Stimulated activated CD8-positive, alpha-beta memory T cell treated with anti-CD3 and anti-CD28 coated beads, Interleukin-15, amount 100 ng/mL, for 24 hours (primary cell): ENCODE measurements around the gene OLFML3.
"Not testable (repeated sequence)": the region's sequence is repeated elsewhere in the genome, so short reads cannot be mapped to it uniquely, and the experiment has no call there.

Experiments used
- DNase-seq: peaks from one replicate; pipeline ENCODE4 v3.0.0-alpha.2; 2020; ENCODE audit warnings: low read depth

OLFML3 gene, protein sequence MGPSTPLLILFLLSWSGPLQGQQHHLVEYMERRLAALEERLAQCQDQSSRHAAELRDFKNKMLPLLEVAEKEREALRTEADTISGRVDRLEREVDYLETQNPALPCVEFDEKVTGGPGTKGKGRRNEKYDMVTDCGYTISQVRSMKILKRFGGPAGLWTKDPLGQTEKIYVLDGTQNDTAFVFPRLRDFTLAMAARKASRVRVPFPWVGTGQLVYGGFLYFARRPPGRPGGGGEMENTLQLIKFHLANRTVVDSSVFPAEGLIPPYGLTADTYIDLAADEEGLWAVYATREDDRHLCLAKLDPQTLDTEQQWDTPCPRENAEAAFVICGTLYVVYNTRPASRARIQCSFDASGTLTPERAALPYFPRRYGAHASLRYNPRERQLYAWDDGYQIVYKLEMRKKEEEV

DNA sequence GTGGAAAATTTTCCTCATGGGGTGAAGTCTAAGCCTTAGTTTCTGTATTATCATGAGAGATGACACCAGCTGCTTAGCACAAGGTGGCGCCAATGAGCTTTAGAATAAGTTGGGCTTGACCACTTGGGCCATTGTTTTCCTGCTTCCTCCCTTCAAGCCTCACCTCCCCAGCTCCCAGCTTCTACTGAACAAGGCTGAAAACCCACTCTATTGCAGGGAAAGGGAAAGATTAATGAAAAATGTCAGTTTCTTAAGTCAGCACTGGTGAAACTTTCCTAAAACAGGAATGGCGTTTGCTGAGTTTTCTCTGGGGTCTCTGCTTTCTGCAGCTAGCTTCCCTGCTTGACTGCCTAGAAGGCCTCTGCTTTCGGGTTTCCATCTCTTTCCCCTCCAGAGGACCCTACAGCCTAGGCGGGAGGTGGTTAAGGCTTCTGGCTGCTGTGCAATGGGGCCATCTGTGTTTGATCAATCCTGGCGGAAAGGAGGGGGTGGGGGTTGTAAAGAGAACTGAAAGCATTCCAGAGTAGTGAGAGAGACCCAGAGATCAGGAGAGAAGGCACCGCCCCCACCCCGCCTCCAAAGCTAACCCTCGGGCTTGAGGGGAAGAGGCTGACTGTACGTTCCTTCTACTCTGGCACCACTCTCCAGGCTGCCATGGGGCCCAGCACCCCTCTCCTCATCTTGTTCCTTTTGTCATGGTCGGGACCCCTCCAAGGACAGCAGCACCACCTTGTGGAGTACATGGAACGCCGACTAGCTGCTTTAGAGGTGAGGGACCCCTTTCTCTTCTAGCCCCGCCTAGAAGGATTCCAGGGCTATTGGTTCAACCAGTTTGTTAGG, at the start of gene OLFML3:
TSS of gene OLFML3 (plus strand) at position 612 of the 840 bp plus-strand sequence. CDS start at position 655, 43 bp downstream.
- no peak for DNase-seq

DNA sequence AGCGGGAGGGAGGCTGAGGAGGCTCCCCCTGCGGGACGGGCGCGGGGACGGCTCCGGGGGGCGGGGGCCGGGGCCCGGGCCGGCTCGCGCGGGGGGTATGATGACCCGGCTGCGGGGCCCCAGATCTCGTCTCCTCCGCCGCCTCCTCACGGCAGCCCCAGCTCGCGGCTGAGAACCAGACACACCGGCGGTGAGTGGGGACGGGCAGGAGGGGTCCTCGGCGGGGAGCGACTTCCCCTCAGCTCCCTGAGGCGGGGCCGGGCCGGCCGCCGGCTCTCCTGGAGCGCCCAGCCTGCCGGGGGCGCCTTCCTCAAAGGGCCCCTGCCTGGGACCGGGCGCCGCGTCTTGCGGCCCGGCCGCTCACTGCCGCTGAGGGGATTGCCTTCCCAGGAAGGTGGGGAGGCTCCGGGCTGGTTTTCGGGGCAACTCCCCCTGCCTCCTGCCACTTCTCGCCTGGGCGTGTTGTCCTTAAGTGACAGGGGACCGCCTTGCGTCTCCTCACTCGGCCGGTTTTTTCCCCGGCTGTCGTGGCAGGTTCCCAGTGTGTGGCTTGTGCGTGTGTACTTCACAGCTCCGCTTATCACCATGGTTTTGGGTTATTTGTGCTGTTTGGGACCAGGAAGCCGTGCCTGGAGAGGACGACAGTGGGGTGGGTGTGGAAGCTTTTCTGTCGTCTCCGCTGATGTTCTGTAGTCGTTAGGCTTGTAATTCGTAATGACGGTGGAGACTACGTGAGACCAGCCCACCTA, 49.4 kb upstream of the OLFML3 start:
- peak; percentile 29 for DNase-seq

DNA sequence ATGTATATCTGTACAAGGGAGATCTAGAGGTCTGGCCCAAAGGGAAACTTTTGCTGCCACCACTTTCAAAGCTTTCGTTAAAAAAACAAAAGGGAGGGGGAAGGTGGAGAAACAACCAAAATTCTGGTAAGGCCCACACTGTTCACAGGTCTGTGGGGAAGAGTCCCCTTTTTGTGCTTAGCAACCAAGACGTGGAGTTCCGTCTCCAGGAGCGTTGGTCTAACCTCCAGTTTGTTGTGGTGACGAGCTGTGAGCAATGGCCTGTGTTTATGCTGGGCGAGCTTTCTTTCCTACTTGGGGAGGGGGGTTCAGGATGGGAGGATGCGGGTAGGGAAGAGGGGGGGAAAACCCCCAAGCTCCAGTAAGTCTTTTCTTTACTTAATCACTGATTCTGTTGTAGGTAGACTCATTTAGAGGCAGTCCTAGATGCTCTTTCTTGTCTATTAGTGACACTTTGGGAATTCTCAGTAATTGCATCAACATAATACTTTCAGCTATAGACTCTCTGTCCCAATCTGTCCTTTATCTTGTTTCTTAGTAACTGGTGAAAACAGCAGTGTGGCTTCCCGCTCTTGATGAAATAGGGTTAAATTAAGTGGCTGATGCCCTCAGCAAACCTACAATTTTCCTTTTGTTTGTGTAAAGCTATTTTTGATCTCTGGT, 48.6 kb upstream of the OLFML3 start:
- DNase-seq, result peak; percentile 22

DNA sequence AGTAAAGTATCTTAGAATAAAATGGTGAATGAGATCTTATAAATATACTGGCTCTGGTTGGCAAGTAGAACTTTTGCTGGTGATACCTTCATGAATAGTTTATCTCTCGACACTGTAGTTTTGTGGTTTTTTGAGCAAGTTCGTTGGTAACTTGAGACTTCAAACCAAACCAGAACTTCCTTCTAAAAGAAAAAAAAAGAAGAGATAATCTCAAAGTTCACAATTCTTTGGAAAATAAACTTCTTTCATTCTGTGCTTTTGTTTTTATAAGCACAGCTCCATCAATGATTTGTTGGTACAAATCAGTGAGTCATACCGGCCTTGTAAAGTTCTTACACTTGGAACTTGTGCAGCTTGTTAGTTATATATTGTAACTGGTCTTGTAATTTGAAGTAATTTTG, 47.8 kb upstream of the OLFML3 start:
- DNase-seq, result no peak

DNA sequence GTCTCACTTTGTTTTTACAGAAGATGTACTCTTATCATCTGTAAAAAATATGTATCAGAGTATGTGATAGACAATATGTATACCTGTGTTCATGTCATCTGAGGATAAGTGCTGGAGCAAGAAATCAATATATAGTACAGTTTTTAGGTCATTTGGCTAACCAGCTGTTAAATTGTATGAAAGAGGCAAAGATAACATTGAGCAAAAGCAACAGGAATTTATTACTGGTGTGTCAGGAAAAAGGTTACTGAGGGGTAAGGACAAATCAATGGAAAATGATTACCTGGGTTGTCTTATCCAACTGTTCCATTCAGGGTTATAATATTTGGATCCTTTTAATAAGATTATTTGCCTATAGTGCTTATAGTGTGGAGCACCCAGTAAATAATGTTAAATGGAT, 45.3 kb upstream of the OLFML3 start:
- DNase-seq, result no peak

DNA sequence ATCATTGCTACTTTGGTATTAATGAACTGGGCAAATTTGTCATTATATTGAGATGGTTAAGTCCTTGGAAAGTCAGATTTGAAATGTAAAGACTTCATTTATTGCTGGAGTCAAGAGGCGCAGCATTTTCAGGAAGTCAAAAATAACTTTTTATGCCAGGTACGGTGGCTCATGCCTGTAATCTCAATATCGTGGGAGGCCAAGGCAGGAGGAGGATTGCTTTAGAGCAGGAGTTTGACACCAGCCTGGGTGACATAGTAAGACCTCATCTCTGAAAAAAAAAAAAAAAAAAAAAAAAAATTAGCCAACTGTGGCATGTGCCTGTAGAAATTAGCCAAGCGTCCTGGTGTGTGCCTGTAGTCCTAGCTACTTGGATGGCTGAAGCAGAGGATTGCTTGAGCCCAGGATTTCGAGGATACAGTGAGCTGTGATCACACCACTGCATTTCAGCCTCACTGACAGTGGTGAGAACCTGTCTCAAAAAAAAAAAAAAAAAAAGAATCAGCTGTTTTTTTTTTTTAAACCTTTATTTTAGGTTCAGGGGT, 44.7 kb upstream of the OLFML3 start:
- no peak for DNase-seq

DNA sequence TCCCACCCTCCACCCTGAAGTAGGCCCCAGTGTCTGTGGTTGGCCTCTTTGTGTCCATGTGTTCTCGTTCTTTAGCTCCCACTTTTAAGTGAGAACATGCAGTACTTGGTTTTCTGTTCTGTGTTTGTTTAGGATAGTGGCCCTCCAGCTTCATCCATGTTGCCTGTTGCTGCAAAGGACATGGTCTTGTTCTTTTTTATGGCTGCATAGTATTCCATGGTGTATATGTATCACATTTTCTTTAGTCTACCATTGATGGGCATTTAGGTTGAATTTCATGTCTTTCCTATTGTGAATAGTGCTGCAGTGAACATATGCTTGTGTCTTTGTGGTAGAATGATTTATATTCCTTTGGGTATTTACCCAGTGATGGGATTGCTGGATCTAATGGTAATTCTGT, 44.1 kb upstream of the OLFML3 start:
- no peak for DNase-seq

DNA sequence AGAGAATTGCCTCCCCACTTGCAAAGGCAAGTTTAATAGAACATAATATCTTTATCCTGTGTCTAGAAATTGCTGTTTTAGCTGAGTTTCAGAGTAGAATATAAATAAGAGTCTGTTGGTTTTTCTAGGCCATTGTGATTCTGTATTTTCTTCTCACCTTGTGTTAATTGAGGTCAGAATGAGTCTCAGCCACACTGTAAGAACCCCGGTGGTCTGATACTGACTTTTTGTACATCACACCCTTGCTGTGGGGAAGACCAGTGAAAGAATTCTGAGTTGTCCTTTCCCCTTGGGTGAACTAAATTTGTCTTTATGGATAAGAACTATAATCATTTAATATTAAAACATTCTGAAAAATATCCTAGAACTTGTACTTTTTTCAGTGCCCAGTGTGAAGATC, 43.3 kb upstream of the OLFML3 start:
- DNase-seq, result no peak

DNA sequence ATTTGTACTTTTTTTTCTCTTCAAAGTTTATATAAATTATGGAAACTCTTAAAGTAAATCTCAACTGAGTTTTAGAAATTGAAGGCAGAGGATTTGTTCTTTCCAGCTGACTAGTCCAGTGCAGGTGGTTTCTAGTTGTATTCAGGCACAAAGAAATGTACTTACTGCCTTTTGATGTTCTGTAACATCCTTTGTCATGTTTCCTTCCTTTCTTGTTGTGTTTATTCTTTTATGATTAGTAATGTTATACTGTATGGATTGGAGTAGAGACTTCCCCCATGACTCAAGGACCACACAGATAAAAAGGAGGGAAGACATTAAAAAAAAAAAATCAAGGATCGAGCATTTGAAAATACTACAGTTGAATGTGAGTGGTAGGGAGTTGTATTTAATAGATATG, 42.1 kb upstream of the OLFML3 start:
- DNase-seq, result no peak

DNA sequence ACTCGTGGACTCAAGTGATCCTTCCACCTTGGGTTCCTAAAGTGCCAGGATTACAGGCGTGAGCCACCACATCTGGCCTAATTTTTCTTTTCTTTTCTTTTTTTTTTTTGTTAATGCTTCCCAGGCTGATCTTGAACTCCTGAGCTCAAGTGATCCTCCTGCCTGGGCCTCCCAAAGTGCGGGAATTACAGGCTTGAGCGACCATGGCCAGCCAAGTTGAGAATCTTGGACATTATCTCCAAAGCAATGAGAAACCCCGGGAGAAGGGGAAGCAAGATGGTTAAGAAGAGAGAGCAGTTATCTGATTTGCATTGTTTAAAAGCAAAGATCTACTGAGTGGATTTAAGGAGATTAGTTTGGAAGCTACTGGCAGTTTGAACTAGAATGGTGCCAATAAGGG, 41.1 kb upstream of the OLFML3 start:
- DNase-seq, result no peak

DNA sequence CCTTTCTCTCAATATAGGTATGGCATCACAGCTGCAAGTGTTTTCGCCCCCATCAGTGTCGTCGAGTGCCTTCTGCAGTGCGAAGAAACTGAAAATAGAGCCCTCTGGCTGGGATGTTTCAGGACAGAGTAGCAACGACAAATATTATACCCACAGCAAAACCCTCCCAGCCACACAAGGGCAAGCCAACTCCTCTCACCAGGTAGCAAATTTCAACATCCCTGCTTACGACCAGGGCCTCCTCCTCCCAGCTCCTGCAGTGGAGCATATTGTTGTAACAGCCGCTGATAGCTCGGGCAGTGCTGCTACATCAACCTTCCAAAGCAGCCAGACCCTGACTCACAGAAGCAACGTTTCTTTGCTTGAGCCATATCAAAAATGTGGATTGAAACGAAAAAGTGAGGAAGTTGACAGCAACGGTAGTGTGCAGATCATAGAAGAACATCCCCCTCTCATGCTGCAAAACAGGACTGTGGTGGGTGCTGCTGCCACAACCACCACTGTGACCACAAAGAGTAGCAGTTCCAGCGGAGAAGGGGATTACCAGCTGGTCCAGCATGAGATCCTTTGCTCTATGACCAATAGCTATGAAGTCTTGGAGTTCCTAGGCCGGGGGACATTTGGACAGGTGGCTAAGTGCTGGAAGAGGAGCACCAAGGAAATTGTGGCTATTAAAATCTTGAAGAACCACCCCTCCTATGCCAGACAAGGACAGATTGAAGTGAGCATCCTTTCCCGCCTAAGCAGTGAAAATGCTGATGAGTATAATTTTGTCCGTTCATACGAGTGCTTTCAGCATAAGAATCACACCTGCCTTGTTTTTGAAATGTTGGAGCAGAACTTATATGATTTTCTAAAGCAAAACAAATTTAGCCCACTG, 38.7 kb upstream of the OLFML3 start:
- no peak for DNase-seq

DNA sequence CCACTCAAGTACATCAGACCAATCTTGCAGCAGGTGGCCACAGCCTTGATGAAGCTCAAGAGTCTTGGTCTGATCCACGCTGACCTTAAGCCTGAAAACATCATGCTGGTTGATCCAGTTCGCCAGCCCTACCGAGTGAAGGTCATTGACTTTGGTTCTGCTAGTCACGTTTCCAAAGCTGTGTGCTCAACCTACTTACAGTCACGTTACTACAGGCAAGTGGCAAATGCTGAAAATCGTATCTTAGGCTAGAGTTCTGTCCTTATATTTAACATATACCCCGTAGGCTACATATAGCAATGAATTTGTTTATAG, 38.1 kb upstream of the OLFML3 start:
- no peak for DNase-seq

DNA sequence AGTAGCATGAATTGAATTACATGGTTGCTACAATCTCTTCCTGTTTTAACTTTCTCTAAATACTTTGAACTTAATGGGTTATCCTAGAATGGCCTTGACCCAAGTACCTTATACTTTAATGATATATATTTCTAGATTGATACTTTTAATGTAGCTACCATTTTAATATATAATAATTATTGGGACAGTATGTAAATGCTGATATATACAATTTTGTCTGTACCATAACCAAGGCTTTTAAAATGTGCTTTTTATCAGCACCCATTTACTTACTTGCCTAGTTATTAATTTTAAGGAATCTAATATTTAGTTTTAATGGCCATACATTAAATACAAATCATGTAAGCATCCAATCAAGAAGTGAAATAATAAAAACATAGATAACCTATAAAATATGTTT, 36.7 kb upstream of the OLFML3 start:
- no peak for DNase-seq

DNA sequence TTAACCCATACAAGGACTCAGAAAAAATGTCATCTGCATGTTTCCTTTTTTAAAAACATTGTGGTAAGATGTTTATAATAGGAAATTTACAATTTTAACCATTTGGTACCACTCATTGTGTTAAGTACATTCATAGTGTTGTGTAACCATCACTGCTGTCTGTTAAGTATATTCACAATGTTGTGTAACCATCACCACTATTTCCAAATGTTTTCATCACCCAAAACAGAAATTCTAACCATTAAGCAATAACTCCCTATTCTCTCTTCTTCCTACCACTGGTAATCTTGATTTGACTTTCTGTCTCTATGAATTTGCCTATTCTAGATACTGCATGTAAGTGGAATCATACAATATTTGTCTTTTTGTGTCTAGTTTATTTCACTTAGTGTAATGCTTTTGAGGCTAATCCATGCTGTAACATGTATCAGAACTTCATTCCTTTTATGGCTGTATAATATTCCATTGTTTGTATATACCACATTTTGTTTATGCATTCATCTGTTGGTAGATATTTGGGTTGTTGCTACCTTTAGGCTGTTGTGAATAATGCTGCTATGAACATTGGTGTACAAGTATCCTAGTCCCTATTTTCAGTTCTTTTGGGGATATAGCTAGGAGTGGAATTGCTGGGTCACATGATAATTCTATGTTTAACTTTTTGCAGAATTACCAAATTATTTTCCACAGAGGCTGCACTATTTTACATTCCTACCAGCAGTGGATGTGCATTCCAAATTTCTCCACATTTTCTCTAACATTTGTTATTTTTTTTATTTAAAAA, 36.1 kb upstream of the OLFML3 start:
- no peak for DNase-seq

DNA sequence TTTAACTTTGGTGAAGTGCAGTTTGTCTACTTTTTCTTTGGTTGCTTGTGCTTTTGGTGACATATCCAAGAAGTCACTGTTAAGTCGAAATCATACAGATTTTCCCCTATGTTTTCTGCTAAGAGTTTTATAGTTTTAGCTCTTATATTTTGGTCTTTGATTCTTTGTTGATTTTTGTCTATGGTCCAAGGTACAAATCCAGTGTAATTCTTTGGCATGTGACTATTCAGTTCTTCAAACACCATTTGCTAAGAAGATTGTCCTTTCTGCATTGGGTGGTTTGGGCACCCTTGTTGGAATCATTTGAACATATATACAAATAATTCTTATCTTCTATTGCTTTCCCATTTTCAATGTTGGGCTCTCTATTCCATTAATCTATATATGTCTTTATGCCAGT, 33.9 kb upstream of the OLFML3 start:
- no peak for DNase-seq

DNA sequence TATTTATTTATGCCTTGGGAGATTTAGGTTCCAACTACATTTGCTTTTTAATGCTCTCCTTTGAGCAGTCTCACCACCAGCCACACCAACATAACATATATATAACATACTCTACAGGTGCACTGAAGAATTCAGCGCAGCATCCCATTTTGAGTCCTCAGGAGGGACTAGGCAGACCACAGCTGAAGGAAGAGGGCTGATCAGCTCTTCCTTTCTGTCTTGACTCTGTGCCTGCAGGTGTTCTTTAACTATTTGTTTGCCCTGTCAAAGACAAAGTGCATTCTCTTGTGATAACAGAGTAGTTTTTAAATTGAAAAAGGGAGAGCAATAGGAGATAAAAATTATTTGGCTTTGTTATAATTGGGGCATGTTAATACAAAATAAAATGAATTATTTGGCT, 33.2 kb upstream of the OLFML3 start:
- DNase-seq, result no peak

DNA sequence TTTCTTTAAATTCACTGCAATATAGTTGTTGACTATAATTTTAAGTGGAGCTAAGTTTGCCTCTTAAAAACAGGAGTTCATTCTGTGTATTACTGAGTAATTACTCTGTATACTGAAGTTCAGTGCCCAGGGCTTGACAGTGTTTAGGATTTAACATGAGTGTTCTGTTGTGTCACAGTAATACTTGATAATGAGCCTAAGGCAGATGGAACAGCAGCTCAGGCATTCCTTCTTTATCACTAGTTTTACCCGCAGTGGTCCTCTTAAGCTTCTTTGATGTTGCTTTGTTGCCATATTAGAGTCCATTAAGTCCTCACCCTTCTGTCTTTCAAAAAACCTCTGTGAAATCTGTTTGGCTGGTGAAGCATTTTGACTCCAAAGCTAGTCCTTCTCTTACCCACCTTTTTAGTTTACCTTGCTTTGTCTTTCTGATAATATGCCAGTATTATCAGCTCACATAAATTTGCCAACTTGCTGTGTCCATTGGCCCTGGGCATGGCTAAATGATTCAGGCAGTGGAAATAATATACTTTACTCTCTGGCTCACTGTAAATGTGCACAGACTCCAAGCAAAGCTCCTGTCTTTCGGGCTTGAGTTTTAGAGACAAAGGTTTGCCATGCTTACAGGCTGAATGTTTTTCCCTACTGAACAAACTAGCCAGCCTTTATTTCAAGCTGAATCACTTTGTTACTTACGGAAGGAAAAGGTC, 32.4 kb upstream of the OLFML3 start:
- no peak for DNase-seq

DNA sequence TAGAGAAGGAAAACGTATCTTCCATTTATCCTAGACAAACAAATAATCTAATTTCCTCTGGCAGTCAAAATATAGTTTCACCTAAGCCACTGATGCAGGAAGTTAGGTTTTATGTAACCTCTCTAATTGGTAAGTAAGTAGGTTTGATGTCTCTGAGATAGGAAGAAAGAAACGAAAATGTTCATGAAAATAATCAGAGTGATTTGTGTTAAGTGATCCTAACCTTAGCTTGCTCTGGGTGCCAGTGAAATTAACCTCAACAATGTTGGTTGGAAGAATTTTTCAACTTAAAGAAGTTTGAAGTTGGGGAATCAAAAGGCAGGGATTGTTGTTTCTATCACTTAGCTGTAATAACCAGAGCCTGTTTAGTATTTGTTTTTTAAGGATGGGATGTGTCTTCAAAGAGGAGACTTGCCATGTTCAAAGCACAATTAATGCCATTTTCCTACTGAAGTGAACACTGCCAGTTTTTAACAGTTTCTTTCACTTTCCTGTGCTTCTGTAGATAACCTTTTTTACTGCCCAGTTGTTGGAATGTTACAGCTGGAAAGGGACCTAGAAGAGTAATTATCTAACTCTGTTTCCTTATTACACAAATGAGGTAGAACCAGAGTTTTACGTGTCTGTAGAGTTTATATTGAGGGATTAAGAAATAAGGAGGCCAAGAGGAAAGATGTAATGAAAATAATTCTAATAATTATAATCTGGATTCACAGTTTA, 31.7 kb upstream of the OLFML3 start:
- DNase-seq, result no peak

DNA sequence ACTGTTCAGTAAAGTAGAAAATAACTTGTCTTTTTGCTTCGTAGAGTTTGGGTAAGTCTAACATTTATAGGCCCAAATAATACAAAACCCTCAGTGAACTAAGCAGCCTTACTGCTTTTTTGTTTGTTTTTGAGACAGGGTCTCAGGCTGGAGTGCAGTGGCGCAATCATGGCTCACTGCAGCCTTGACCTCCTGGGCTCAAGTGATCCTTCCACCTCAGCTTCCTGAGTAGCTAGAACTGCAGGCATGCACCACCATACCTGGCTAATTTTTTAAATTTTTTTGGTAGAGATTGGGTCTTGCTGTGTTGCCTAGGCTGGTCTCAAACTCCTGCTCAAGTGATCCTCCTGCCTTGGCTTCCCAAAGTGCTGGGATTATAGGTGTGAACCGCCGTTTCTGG, 31.1 kb upstream of the OLFML3 start:
- not testable (repeated sequence) for DNase-seq
